Ishikawa (cell line): ENCODE measurements around the gene SLC6A3.

Experiments
- CEBPB ChIP-seq: IDR thresholded peaks from 2 replicates; pipeline ENCODE4 v1.6.1; 2012
- CREB1 ChIP-seq: IDR thresholded peaks from 2 replicates; pipeline ENCODE4 v1.6.1; 2012; ENCODE audit warnings: low read depth
- EGR1 ChIP-seq: IDR thresholded peaks from 2 replicates; pipeline ENCODE4 v1.6.1; 2012
- EP300 ChIP-seq: IDR thresholded peaks from 2 replicates; pipeline ENCODE4 v1.6.1; 2012; ENCODE audit warnings: borderline replicate concordance
- FOXM1 ChIP-seq: IDR thresholded peaks from 2 replicates; pipeline ENCODE4 v1.6.1; 2012; ENCODE audit warnings: low read depth, borderline replicate concordance
- MAX ChIP-seq: IDR thresholded peaks from 2 replicates; pipeline ENCODE4 v1.6.1; 2012
- NFIC ChIP-seq: IDR thresholded peaks from 2 replicates; pipeline ENCODE4 v1.6.1; 2012
- RAD21 ChIP-seq: IDR thresholded peaks from 2 replicates; pipeline ENCODE4 v1.6.1; 2012; ENCODE audit warnings: low read depth
- REST ChIP-seq: IDR thresholded peaks from 2 replicates; pipeline ENCODE4 v1.6.1; 2012; ENCODE audit warnings: low read depth, mild to moderate bottlenecking
- TAF1 ChIP-seq: IDR thresholded peaks from 2 replicates; pipeline ENCODE4 v1.6.1; 2012; ENCODE audit warnings: low read depth, mild to moderate bottlenecking
- TCF12 ChIP-seq: IDR thresholded peaks from 2 replicates; pipeline ENCODE4 v1.6.1; 2012; ENCODE audit warnings: low read depth
- TEAD4 ChIP-seq: IDR thresholded peaks from 2 replicates; pipeline ENCODE4 v1.6.1; 2012
- USF1 ChIP-seq: IDR thresholded peaks from 2 replicates; pipeline ENCODE4 v1.6.1; 2012
- YY1 ChIP-seq: IDR thresholded peaks from 2 replicates; pipeline ENCODE4 v1.6.1; 2012; ENCODE audit warnings: low read depth
- ZBTB7A ChIP-seq: IDR thresholded peaks from 2 replicates; pipeline ENCODE4 v1.6.1; 2012; ENCODE audit warnings: low read depth

The SLC6A3 gene

GRCh38 chr5:1473746-1474145 is 28.5 kb upstream of the SLC6A3 start:
- TF ChIP-seq TEAD4, result no peak
- TF ChIP-seq TAF1, result no peak
- no peak for TF ChIP-seq FOXM1
- TF ChIP-seq RAD21, result no peak
- TF ChIP-seq TCF12, result no peak
- TF ChIP-seq USF1, result no peak
- no peak for TF ChIP-seq YY1
- TF ChIP-seq EGR1, result no peak
- TF ChIP-seq MAX, result no peak
- TF ChIP-seq CREB1, result no peak
- TF ChIP-seq CEBPB, result no peak
- TF ChIP-seq ZBTB7A, result no peak
- no peak for TF ChIP-seq REST
- TF ChIP-seq EP300, result no peak
- TF ChIP-seq NFIC, result no peak

- TF ChIP-seq TCF12 (no peak), YY1 (no peak), MAX (no peak), CEBPB (no peak), TAF1 (no peak), CREB1 (no peak), REST (no peak), RAD21 (no peak), USF1 (no peak), NFIC (no peak), EP300 (no peak), EGR1 (no peak), ZBTB7A (no peak), TEAD4 (no peak), FOXM1 (no peak)
Observed at GRCh38 chr5:1472964-1473628, 27.9 kb upstream of the SLC6A3 start.

- TF ChIP-seq TCF12 (no peak), CEBPB (no peak), YY1 (no peak), EGR1 (no peak), EP300 (no peak), MAX (no peak), NFIC (no peak), USF1 (no peak), ZBTB7A (no peak), FOXM1 (no peak), TEAD4 (no peak), TAF1 (no peak), REST (no peak), CREB1 (no peak), RAD21 (no peak)
Observed at GRCh38 chr5:1471997-1472963, 27.0 kb upstream of the SLC6A3 start.
